GM23338 (cell line): Measurements from ENCODE around the gene AK3. TPM values are rescaled to one million over a fixed set of nuclear protein-coding genes. Genes with fewer than 3 reads are reported as not detected.

Source experiments
- ATAC-seq: fragments of 200-7000 bp; cut with Tn5 transposase; 3 replicates; pipeline ENCODE4 v1.9.1; 2020
- DNase-seq: peaks from one replicate; pipeline ENCODE4 v3.0.0-alpha.2; 2015; ENCODE audit warnings: low spot score
- H2AFZ ChIP-seq: fragments of 200-600 bp; sonication (generic); 2 replicates; pipeline ENCODE4 v1.8.0; 2016; ENCODE audit warnings: antibody characterized with exemption, mild to moderate bottlenecking, moderate library complexity
- H3F3A ChIP-seq: fragments of 200-600 bp; sonication (generic); replicated peaks from 2 replicates; pipeline ENCODE4 v1.8.0; 2017; ENCODE audit warnings: antibody characterized with exemption, mixed run types, low read depth
- H3K27ac ChIP-seq: fragments of 200-600 bp; sonication (generic); 2 replicates; pipeline ENCODE4 v1.6.1; 2016; ENCODE audit warnings: low read depth
- H3K27me3 ChIP-seq: fragments of 200-600 bp; sonication (generic); 2 replicates; pipeline ENCODE4 v1.8.0; 2016; ENCODE audit warnings: mild to moderate bottlenecking, mixed run types, moderate library complexity; ENCODE audit not compliant: insufficient read depth
- H3K36me3 ChIP-seq: fragments of 200-600 bp; sonication (generic); 2 replicates; pipeline ENCODE4 v1.8.0; 2016; ENCODE audit warnings: mild to moderate bottlenecking; ENCODE audit not compliant: insufficient read depth
- H3K4me1 ChIP-seq: fragments of 200-600 bp; sonication (generic); 2 replicates; pipeline ENCODE4 v1.8.0; 2016; ENCODE audit warnings: mild to moderate bottlenecking, moderate library complexity; ENCODE audit not compliant: insufficient read depth
- H3K4me2 ChIP-seq: fragments of 200-600 bp; sonication (generic); 2 replicates; pipeline ENCODE4 v1.7.1; 2017; ENCODE audit warnings: mixed run types
- H3K4me3 ChIP-seq: fragments of 200-600 bp; sonication (generic); 2 replicates; pipeline ENCODE4 v1.6.1; 2016; ENCODE audit warnings: mixed run types
- H3K79me2 ChIP-seq: fragments of 200-600 bp; sonication (generic); replicated peaks from 2 replicates; pipeline ENCODE4 v1.8.0; 2017; ENCODE audit warnings: mild to moderate bottlenecking; ENCODE audit not compliant: insufficient read depth
- H3K9me2 ChIP-seq: fragments of 200-600 bp; sonication (generic); 2 replicates; pipeline ENCODE4 v1.8.0; 2017; ENCODE audit not compliant: insufficient read depth
- H4K20me1 ChIP-seq: fragments of 200-600 bp; sonication (generic); replicated peaks from 2 replicates; pipeline ENCODE4 v1.8.0; 2017; ENCODE audit warnings: mild to moderate bottlenecking; ENCODE audit not compliant: insufficient read depth
- H3K27ac Mint-ChIP-seq: 2 replicates; pipeline ENCODE4 v1.8.0; 2020; ENCODE audit warnings: inconsistent platforms, mild to moderate bottlenecking, moderate library complexity, mixed read lengths
- H3K27me3 Mint-ChIP-seq: 3 replicates; pipeline ENCODE4 v1.8.0; 2022; ENCODE audit warnings: low read depth, mild to moderate bottlenecking, moderate library complexity, mixed read lengths, inconsistent platforms; ENCODE audit not compliant: insufficient read depth, poor library complexity
- H3K36me3 Mint-ChIP-seq: 3 replicates; pipeline ENCODE4 v1.8.0; 2021; ENCODE audit warnings: low read depth, mild to moderate bottlenecking, inconsistent platforms, moderate library complexity, mixed read lengths
- H3K4me1 Mint-ChIP-seq: 3 replicates; pipeline ENCODE4 v1.8.0; 2020; ENCODE audit warnings: mild to moderate bottlenecking, inconsistent platforms, mixed read lengths
- H3K4me3 Mint-ChIP-seq: 3 replicates; pipeline ENCODE4 v1.8.0; 2021; ENCODE audit warnings: moderate library complexity, mild to moderate bottlenecking, inconsistent platforms, mixed read lengths
- H3K9me3 Mint-ChIP-seq: 3 replicates; pipeline ENCODE4 v1.8.0; 2020; ENCODE audit warnings: moderate library complexity, mild to moderate bottlenecking, inconsistent platforms, mixed read lengths
- CREB1 ChIP-seq: fragments of 250-450 bp; sonication (Bioruptor Pico); IDR thresholded peaks from 2 replicates; pipeline ENCODE4 v1.5.0; 2020; ENCODE audit warnings: low read depth, mild to moderate bottlenecking, moderate library complexity
- CTCF ChIP-seq, 2 experiments: fragments of 200-600 bp in 1 of 2; sonication (generic) in 1 of 2; conservative IDR thresholded peaks; 2 replicates each; pipeline versions ENCODE4 v1.5.1 to v1.6.1; 2016 to 2017; ENCODE audit warnings: antibody characterized with exemption in 2 of 2, low read depth in 2 of 2, mild to moderate bottlenecking in 2 of 2, moderate library complexity in 1 of 2
- EZH2 ChIP-seq: fragments of 200-600 bp; sonication (generic); IDR thresholded peaks from one replicate; pipeline ENCODE4 v1.8.0; 2017; ENCODE audit warnings: antibody characterized with exemption, mild to moderate bottlenecking, low read depth; ENCODE audit not compliant: unreplicated experiment
- JUNB ChIP-seq: IDR thresholded peaks from one replicate; pipeline ENCODE4 v1.6.1; 2016; ENCODE audit warnings: antibody characterized with exemption; ENCODE audit not compliant: unreplicated experiment
- NANOG ChIP-seq: IDR thresholded peaks from 2 replicates; pipeline ENCODE4 v1.6.1; 2016; ENCODE audit warnings: antibody characterized with exemption, borderline replicate concordance
- POLR2AphosphoS5 ChIP-seq: IDR thresholded peaks from 2 replicates; pipeline ENCODE4 v1.6.1; 2016; ENCODE audit warnings: antibody characterized with exemption, low read depth
- STAT1 ChIP-seq: IDR thresholded peaks from one replicate; pipeline ENCODE4 v1.6.1; 2016; ENCODE audit warnings: antibody characterized with exemption; ENCODE audit not compliant: unreplicated experiment
- ZNF114 ChIP-seq: fragments of 250-450 bp; sonication (Bioruptor Pico); IDR thresholded peaks from 2 replicates; pipeline ENCODE4 v1.5.0; 2020; ENCODE audit warnings: mild to moderate bottlenecking, moderate library complexity
- ZNF331 ChIP-seq: fragments of 250-450 bp; sonication (Bioruptor Pico); IDR thresholded peaks from 2 replicates; pipeline ENCODE4 v1.5.0; 2020; ENCODE audit warnings: low read depth, mild to moderate bottlenecking, moderate library complexity
- polyA plus RNA-seq: library from polyadenylated mRNA; unstranded; fragments of >200 nt; fragmentation: Nextera tagmentation; extraction: Ambion mirVana; gene quantifications from 2 replicates; pipeline ENCODE4 v1.2.1, GENCODE V29; 2016
- total RNA-seq: library from RNA; depleted of rRNA; stranded (reverse); fragments of >200 nt; shearing (Covaris generic); gene quantifications from 2 replicates; pipeline ENCODE4 v1.2.3, GENCODE V29; 2014
- TF ChIP-seq, protein P1 (sequence below): IDR thresholded peaks from one replicate; pipeline ENCODE4 v1.6.1; 2018; ENCODE audit warnings: antibody characterized with exemption; ENCODE audit not compliant: unreplicated experiment
- TF ChIP-seq, protein P2 (sequence below): IDR thresholded peaks from 2 replicates; pipeline ENCODE4 v1.6.1; 2016; ENCODE audit warnings: antibody characterized with exemption

The AK3 gene
- total and polyA plus RNA-seq, 2 experiments from 2014 or later = 30.1 to 40.2 TPM

- DNase-seq (no peak), ATAC-seq (no peak)
- Histone ChIP-seq H3K79me2 (peaks cover 6% of the 10 kb centered on the region; the same call in 1 of the 2 replicates), H3K27ac (no peak overlapping the region), H3K27me3 (0 out of 2 replicates have a peak, but pooled peaks cover 2% of the 10 kb centered on the region), H3K36me3 (no peaks in the 10 kb centered on the region), H3K9me2 (no peaks in the 10 kb centered on the region), H3K4me3 (no peak overlapping the region), H3F3A (no peaks in the 10 kb centered on the region), H4K20me1 (no peaks in the 10 kb centered on the region), H3K4me2 (no peak overlapping the region), H2AFZ (no peak overlapping the region), H3K4me1 (peaks cover 34% of the 10 kb centered on the region)
- TF ChIP-seq CREB1 (CRISPR knock-in tag) = no peak
- 0 out of 4 replicates have a peak, but pooled peaks of 1 of the 2 experiments have one; percentile 1 for TF ChIP-seq CTCF (conservative IDR thresholded peaks at IDR 0.05; ENCODE audit: low read depth in 2 of 2)
- H3K9me3 Mint-ChIP-seq = no peaks in the 10 kb centered on the region
- no peaks in the 10 kb centered on the region for H3K36me3 Mint-ChIP-seq
- H3K27me3 Mint-ChIP-seq = no peaks in the 10 kb centered on the region
- peaks cover 49% of the 10 kb centered on the region for H3K4me1 Mint-ChIP-seq
- H3K4me3 Mint-ChIP-seq = no peak overlapping the region
- no peak overlapping the region for H3K27ac Mint-ChIP-seq
Observed at GRCh38 chr9:4668604-4669003, 72.4 kb downstream of the AK3 start.

DNA sequence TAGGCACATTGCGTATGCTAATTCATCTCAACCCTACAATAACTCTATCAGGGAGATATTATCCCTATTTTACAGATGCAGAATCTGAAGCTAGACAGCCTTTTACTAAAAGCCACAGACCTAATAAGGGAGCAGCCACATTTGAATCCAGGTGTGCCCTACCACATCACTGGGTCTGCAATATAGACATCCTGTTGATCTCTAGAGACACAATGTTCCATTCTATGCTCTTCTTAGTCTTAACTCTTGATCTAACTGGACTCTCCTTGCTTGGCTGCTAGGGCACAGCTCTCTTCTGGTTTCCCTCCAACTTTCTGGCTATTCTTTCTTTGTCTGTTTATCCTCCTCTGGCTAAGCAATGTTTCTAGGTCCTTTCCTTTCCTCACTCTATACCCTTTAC, 73.3 kb downstream of the AK3 start:
- no peaks in the 10 kb centered on the region for H3K9me3 Mint-ChIP-seq
- H3K27me3 Mint-ChIP-seq = no peaks in the 10 kb centered on the region
- Histone ChIP-seq H3K4me1 (peaks cover 41% of the 10 kb centered on the region), H3K4me3 (no peak overlapping the region), H3F3A (no peaks in the 10 kb centered on the region), H3K79me2 (peaks cover 13% of the 10 kb centered on the region; the same call in 1 of the 2 replicates), H3K27ac (no peak overlapping the region), H4K20me1 (no peaks in the 10 kb centered on the region), H3K27me3 (0 out of 2 replicates have a peak, but pooled peaks cover 2% of the 10 kb centered on the region), H3K4me2 (no peak overlapping the region), H3K36me3 (no peaks in the 10 kb centered on the region), H2AFZ (no peak overlapping the region), H3K9me2 (no peaks in the 10 kb centered on the region)
- no peak overlapping the region for H3K27ac Mint-ChIP-seq
- ATAC-seq (no peak), DNase-seq (no peak)
- no peaks in the 10 kb centered on the region for H3K36me3 Mint-ChIP-seq
- peaks cover 56% of the 10 kb centered on the region for H3K4me1 Mint-ChIP-seq
- H3K4me3 Mint-ChIP-seq = no peak overlapping the region
- TF ChIP-seq, protein P1, sequence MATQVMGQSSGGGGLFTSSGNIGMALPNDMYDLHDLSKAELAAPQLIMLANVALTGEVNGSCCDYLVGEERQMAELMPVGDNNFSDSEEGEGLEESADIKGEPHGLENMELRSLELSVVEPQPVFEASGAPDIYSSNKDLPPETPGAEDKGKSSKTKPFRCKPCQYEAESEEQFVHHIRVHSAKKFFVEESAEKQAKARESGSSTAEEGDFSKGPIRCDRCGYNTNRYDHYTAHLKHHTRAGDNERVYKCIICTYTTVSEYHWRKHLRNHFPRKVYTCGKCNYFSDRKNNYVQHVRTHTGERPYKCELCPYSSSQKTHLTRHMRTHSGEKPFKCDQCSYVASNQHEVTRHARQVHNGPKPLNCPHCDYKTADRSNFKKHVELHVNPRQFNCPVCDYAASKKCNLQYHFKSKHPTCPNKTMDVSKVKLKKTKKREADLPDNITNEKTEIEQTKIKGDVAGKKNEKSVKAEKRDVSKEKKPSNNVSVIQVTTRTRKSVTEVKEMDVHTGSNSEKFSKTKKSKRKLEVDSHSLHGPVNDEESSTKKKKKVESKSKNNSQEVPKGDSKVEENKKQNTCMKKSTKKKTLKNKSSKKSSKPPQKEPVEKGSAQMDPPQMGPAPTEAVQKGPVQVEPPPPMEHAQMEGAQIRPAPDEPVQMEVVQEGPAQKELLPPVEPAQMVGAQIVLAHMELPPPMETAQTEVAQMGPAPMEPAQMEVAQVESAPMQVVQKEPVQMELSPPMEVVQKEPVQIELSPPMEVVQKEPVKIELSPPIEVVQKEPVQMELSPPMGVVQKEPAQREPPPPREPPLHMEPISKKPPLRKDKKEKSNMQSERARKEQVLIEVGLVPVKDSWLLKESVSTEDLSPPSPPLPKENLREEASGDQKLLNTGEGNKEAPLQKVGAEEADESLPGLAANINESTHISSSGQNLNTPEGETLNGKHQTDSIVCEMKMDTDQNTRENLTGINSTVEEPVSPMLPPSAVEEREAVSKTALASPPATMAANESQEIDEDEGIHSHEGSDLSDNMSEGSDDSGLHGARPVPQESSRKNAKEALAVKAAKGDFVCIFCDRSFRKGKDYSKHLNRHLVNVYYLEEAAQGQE = no peak
- TF ChIP-seq ZNF114 (no peak), ZNF331 (CRISPR knock-in tag) (no peak), STAT1 (no peak), JUNB (no peak), NANOG (no peak), CREB1 (CRISPR knock-in tag) (no peak), CTCF (conservative IDR thresholded peaks at IDR 0.05; ENCODE audit: low read depth in 2 of 2) (no peak), EZH2 (no peak), POLR2AphosphoS5 (no peak)
- TF ChIP-seq, protein P2, sequence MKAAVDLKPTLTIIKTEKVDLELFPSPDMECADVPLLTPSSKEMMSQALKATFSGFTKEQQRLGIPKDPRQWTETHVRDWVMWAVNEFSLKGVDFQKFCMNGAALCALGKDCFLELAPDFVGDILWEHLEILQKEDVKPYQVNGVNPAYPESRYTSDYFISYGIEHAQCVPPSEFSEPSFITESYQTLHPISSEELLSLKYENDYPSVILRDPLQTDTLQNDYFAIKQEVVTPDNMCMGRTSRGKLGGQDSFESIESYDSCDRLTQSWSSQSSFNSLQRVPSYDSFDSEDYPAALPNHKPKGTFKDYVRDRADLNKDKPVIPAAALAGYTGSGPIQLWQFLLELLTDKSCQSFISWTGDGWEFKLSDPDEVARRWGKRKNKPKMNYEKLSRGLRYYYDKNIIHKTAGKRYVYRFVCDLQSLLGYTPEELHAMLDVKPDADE = no peak
